HL-60 (cell line): ENCODE results near the gene LGALS7B.
"Not testable (repeated sequence)": the region's sequence is repeated elsewhere in the genome, so short reads cannot be mapped to it uniquely, and the experiment has no call there.

ENCODE experiments used
- DNase-seq, 2 experiments: peaks; one replicate each; pipeline ENCODE4 v3.0.0-alpha.2; 2010 to 2020; ENCODE audit warnings: low read depth in 1 of 2, low spot score in 1 of 2
- H3K27ac ChIP-seq: fragments of 250-450 bp; sonication (Bioruptor Pico); replicated peaks from 2 replicates; pipeline ENCODE4 v1.5.1; 2020; ENCODE audit warnings: mild to moderate bottlenecking, moderate library complexity
- H3K27me3 ChIP-seq: fragments of 250-450 bp; sonication (Bioruptor Pico); 2 replicates; pipeline ENCODE4 v1.5.1; 2021; ENCODE audit warnings: mild to moderate bottlenecking, moderate library complexity; ENCODE audit not compliant: insufficient read depth, poor library complexity, severe bottlenecking
- H3K4me3 ChIP-seq: replicated peaks from 2 replicates; pipeline ENCODE4 v1.5.1; 2011; ENCODE audit warnings: mild to moderate bottlenecking, control low read depth, low read length; ENCODE audit not compliant: insufficient read depth
- GABPA ChIP-seq: IDR thresholded peaks from 2 replicates; pipeline ENCODE4 v1.6.1; 2012; ENCODE audit warnings: low read depth
- POLR2AphosphoS5 ChIP-seq: IDR thresholded peaks from 2 replicates; pipeline ENCODE4 v1.6.1; 2012; ENCODE audit warnings: low read depth
- SPI1 ChIP-seq: IDR thresholded peaks from 2 replicates; pipeline ENCODE4 v1.6.1; 2012; ENCODE audit warnings: low read depth, mild to moderate bottlenecking, borderline replicate concordance
- TF ChIP-seq, protein P1 (sequence below): IDR thresholded peaks from one replicate; pipeline ENCODE4 v1.5.1; 2011; ENCODE audit warnings: low read length, control low read depth, inconsistent platforms; ENCODE audit not compliant: insufficient read depth
- TF ChIP-seq, protein P2 (sequence below): IDR thresholded peaks from 2 replicates; pipeline ENCODE4 v1.6.1; 2012; ENCODE audit warnings: low read depth; ENCODE audit not compliant: insufficient replicate concordance

LGALS7B gene

DNA sequence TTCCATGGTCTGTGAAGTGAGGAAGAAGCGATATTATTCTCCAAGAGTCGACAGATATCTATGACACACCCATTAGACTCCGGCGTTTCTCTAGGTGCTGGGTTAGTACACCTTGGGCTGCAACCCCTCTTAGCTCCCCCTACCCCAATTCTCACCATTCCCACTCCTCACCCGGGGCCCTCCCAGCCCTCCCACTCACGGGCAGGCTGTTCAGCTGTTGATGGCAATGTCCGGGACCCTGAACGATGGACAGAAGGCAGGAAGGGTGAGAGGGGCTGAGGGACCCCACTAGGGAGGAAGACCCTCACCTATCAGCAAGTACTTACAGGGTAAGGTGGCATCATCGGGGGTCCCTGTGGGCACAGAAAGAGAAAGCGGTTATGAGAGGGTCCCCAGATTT, 14.5 kb downstream of the LGALS7B start:
- TF ChIP-seq POLR2AphosphoS5 (no peak), SPI1 (no peak), GABPA (no peak)
- TF ChIP-seq, protein P1, sequence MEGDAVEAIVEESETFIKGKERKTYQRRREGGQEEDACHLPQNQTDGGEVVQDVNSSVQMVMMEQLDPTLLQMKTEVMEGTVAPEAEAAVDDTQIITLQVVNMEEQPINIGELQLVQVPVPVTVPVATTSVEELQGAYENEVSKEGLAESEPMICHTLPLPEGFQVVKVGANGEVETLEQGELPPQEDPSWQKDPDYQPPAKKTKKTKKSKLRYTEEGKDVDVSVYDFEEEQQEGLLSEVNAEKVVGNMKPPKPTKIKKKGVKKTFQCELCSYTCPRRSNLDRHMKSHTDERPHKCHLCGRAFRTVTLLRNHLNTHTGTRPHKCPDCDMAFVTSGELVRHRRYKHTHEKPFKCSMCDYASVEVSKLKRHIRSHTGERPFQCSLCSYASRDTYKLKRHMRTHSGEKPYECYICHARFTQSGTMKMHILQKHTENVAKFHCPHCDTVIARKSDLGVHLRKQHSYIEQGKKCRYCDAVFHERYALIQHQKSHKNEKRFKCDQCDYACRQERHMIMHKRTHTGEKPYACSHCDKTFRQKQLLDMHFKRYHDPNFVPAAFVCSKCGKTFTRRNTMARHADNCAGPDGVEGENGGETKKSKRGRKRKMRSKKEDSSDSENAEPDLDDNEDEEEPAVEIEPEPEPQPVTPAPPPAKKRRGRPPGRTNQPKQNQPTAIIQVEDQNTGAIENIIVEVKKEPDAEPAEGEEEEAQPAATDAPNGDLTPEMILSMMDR = no peak
- TF ChIP-seq, protein P2, sequence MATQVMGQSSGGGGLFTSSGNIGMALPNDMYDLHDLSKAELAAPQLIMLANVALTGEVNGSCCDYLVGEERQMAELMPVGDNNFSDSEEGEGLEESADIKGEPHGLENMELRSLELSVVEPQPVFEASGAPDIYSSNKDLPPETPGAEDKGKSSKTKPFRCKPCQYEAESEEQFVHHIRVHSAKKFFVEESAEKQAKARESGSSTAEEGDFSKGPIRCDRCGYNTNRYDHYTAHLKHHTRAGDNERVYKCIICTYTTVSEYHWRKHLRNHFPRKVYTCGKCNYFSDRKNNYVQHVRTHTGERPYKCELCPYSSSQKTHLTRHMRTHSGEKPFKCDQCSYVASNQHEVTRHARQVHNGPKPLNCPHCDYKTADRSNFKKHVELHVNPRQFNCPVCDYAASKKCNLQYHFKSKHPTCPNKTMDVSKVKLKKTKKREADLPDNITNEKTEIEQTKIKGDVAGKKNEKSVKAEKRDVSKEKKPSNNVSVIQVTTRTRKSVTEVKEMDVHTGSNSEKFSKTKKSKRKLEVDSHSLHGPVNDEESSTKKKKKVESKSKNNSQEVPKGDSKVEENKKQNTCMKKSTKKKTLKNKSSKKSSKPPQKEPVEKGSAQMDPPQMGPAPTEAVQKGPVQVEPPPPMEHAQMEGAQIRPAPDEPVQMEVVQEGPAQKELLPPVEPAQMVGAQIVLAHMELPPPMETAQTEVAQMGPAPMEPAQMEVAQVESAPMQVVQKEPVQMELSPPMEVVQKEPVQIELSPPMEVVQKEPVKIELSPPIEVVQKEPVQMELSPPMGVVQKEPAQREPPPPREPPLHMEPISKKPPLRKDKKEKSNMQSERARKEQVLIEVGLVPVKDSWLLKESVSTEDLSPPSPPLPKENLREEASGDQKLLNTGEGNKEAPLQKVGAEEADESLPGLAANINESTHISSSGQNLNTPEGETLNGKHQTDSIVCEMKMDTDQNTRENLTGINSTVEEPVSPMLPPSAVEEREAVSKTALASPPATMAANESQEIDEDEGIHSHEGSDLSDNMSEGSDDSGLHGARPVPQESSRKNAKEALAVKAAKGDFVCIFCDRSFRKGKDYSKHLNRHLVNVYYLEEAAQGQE = no peak
- no peak for DNase-seq
- H3K27ac ChIP-seq = no peak overlapping the region
- H3K27me3 ChIP-seq = no peaks in the 10 kb centered on the region
- no peak overlapping the region for H3K4me3 ChIP-seq

DNA sequence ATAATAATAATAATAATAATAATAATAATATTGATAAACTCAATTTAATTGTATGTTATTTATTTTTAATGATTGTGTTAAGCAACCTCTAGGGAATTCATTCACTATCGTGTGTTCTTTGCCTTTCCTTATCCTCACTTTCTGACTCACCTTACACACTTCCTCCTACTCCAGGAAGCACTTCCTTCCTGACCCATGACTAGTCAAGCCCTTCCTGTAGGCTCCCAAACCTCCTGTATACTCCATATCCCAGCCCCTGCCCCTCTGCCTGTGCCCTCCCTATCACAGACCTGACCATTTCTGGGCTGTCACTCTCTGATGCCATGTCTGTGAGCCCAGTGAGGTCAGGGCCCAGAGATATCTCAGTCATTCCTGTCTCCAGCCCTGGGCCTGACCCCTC, 16.2 kb downstream of the LGALS7B start:
- TF ChIP-seq POLR2AphosphoS5 = no peak
- TF ChIP-seq, protein P2 = no peak
- TF ChIP-seq SPI1 = 0 out of 2 replicates have a peak, but pooled peaks have one; percentile 3
- H3K27me3 ChIP-seq = no peaks in the 10 kb centered on the region
- no peak overlapping the region for H3K4me3 ChIP-seq
- H3K27ac ChIP-seq = no peak overlapping the region
- DNase-seq = no peak

DNA sequence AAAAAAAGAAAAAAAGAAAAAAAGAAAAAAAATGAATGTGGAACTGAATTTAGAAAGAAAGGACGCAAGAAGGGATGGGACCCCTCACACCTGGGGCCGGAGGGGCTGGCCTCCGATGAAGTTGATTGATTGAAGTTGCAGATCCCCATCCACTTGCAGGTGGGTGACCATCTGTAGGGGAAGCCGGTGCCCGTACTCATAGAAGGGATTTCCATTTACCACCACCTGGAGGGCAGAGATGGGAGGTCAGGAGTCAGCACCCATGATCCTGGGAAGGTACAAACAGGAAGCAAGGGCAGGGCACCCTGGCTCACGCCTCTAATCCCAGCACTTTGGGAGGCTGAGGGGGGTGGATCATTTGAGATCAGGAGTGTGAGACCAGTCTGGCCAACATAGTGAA, 17.4 kb downstream of the LGALS7B start:
- Histone ChIP-seq H3K27me3 (no peaks in the 10 kb centered on the region), H3K27ac (no peak overlapping the region), H3K4me3 (no peak overlapping the region)
- TF ChIP-seq SPI1 = no peak
- TF ChIP-seq, protein P2 = no peak
- TF ChIP-seq, protein P1 = no peak
- no peak for DNase-seq

DNA sequence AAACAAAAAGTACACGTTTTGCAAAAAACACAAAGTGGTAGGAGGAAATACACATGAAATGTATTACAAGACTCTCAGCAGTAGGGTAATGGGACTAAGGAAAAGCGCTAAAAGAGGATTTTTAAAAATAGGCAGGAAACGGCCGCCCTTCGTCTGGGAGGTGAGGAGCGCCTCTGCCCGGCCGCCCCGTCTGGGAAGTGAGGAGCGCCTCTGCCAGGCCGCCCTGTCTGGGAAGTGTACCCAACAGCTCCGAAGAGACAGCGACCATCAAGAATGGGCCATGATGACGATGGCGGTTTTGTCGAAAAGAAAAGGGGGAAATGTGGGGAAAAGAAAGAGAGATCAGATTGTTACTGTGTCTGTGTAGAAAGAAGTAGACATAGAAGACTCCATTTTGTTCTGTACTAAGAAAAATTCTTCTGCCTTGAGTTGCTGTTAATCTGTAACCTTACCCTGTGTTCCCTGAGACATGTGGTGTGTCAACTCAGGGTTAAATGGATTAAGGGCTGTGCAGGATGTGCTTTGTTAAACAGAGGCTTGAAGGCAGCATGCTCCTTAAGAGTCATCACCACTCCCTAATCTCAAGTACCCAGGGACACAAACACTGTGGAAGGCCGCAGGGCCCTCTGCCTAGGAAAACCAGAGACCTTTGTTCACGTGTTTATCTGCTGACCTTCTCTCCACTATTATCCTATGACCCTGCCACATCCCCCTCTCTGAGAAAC, 18.5 kb downstream of the LGALS7B start:
- H3K4me3 ChIP-seq = not testable (repeated sequence)

More for the DNA sequence above, 18.5 kb downstream of the LGALS7B start:
- not testable (repeated sequence) for DNase-seq, H3K27ac ChIP-seq, H3K27me3 ChIP-seq
